Fibroblast of lung (primary cell): ENCODE results near the gene SLIT3. TPM values are rescaled to one million over a fixed set of nuclear protein-coding genes. Genes with fewer than 3 reads are reported as not detected.

Experiments
- DNase-seq, 2 donors: peaks; one replicate each; pipeline versions ENCODE4 v3.0.0 to v3.0.0-alpha.2; 2010; ENCODE audit warnings: low read depth in 2 of 2
- H2AFZ ChIP-seq: 2 replicates; pipeline ENCODE4 v1.5.1; 2012; ENCODE audit warnings: low read length, control low read depth, inconsistent platforms
- H3K27ac ChIP-seq: 2 replicates; pipeline ENCODE4 v1.5.1; 2011; ENCODE audit warnings: low read length, control low read depth; ENCODE audit not compliant: insufficient read depth
- H3K27me3 ChIP-seq: 2 replicates; pipeline ENCODE4 v1.5.1; 2011; ENCODE audit warnings: mild to moderate bottlenecking, low read length; ENCODE audit not compliant: control insufficient read depth, insufficient read depth
- H3K36me3 ChIP-seq: 2 replicates; pipeline ENCODE4 v1.5.1; 2011; ENCODE audit warnings: low read length; ENCODE audit not compliant: control insufficient read depth, insufficient read depth
- H3K4me1 ChIP-seq: 2 replicates; pipeline ENCODE4 v1.5.1; 2011; ENCODE audit warnings: low read length; ENCODE audit not compliant: control insufficient read depth, insufficient read depth; ENCODE audit errors: extremely low read depth
- H3K4me2 ChIP-seq: 2 replicates; pipeline ENCODE4 v1.5.1; 2011; ENCODE audit warnings: low read length, control low read depth; ENCODE audit not compliant: insufficient read depth; ENCODE audit errors: extremely low read depth
- H3K4me3 ChIP-seq, 4 experiments: fragments of 200-600 bp in 1 of 4; sonication (generic) in 1 of 4; replicated peaks in 1 of 4; 2 replicates each; pipeline ENCODE4 v1.5.1; 2011 to 2016; ENCODE audit warnings: low read length in 4 of 4, low read depth in 3 of 4, mild to moderate bottlenecking in 3 of 4, control low read depth in 2 of 4, inconsistent platforms in 1 of 4, mixed read lengths in 1 of 4; ENCODE audit not compliant: insufficient read depth in 1 of 4; ENCODE audit errors: control extremely low read depth in 1 of 4
- H3K79me2 ChIP-seq: 2 replicates; pipeline ENCODE4 v1.5.1; 2012; ENCODE audit warnings: mild to moderate bottlenecking, low read length, inconsistent platforms; ENCODE audit not compliant: control insufficient read depth, insufficient read depth
- H3K9ac ChIP-seq: 2 replicates; pipeline ENCODE4 v1.5.1; 2011; ENCODE audit warnings: mild to moderate bottlenecking, low read length, control low read depth; ENCODE audit not compliant: insufficient read depth
- H3K9me3 ChIP-seq: 2 replicates; pipeline ENCODE4 v1.5.1; 2012; ENCODE audit warnings: low read depth, low read length; ENCODE audit not compliant: control insufficient read depth, insufficient read depth
- H4K20me1 ChIP-seq: 2 replicates; pipeline ENCODE4 v1.5.1; 2011; ENCODE audit warnings: low read length; ENCODE audit not compliant: control insufficient read depth, insufficient read depth; ENCODE audit errors: extremely low read depth
- EZH2 ChIP-seq: IDR thresholded peaks from 2 replicates; pipeline ENCODE4 v1.5.1; 2012; ENCODE audit warnings: low read length, control low read depth, mild to moderate bottlenecking; ENCODE audit errors: missing control alignments
- polyA plus RNA-seq, 2 donors: library from polyadenylated mRNA; depleted of rRNA in 1 of 2; stranded (reverse) in 1 of 2; unstranded in 1 of 2; fragments of >200 nt; gene quantifications; 2 replicates each; pipeline ENCODE4 v1.2.1, GENCODE V29; 2011 to 2012; ENCODE audit warnings: missing spikeins in 1 of 2
- total RNA-seq: library from RNA; depleted of rRNA; stranded (reverse); fragments of >200 nt; gene quantifications from 2 replicates; pipeline ENCODE4 v1.2.1, GENCODE V29; 2014
- TF ChIP-seq, protein P1 (sequence below), 2 donors: IDR thresholded peaks in 1 of 2; conservative IDR thresholded peaks in 1 of 2; 1 replicate in 1 of 2; 2 replicates in 1 of 2; pipeline ENCODE4 v1.5.1; 2011 to 2012; ENCODE audit warnings: low read length in 2 of 2, control low read depth in 1 of 2, inconsistent platforms in 1 of 2, low read depth in 1 of 2, mild to moderate bottlenecking in 1 of 2

SLIT3 gene
- total and polyA plus RNA-seq, 2 donors (not counting 1 experiment from before 2014, with no cell fraction given): 1.6 to 4.6 TPM

DNA sequence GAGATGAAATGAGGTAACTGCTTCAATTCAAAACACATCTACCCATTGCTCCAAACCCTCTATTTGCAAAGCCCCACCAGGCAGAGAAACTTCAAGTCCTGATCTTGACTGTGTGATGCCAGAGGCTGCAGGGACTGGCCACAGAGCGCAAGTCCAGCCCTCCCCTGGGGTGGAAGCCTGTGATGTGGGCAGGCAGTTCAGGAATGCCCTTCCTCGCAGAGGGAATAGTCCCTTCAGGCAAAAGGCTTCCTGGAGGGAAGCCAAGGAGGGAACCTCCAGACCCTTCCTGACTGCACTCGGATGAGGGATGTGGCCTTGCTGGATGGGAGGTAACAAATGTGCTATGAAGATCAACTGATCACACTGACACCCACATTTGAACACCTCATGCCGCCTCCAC is 131.2 kb downstream of the SLIT3 start:
- Histone ChIP-seq H3K4me1 (no peaks in the 10 kb centered on the region), H3K27me3 (no peaks in the 10 kb centered on the region), H4K20me1 (no peaks in the 10 kb centered on the region), H3K9me3 (no peaks in the 10 kb centered on the region), H3K36me3 (no peaks in the 10 kb centered on the region), H3K27ac (no peak overlapping the region), H3K4me2 (no peak overlapping the region), H2AFZ (no peak overlapping the region), H3K9ac (no peak overlapping the region), H3K4me3 (no peak overlapping the region), H3K79me2 (no peaks in the 10 kb centered on the region)
- DNase-seq: no peak
- no peak for TF ChIP-seq EZH2
- TF ChIP-seq, protein P1, sequence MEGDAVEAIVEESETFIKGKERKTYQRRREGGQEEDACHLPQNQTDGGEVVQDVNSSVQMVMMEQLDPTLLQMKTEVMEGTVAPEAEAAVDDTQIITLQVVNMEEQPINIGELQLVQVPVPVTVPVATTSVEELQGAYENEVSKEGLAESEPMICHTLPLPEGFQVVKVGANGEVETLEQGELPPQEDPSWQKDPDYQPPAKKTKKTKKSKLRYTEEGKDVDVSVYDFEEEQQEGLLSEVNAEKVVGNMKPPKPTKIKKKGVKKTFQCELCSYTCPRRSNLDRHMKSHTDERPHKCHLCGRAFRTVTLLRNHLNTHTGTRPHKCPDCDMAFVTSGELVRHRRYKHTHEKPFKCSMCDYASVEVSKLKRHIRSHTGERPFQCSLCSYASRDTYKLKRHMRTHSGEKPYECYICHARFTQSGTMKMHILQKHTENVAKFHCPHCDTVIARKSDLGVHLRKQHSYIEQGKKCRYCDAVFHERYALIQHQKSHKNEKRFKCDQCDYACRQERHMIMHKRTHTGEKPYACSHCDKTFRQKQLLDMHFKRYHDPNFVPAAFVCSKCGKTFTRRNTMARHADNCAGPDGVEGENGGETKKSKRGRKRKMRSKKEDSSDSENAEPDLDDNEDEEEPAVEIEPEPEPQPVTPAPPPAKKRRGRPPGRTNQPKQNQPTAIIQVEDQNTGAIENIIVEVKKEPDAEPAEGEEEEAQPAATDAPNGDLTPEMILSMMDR (conservative IDR thresholded peaks at IDR 0.05 in 1 of 2, IDR thresholded peaks at IDR 0.05 in 1 of 2; ENCODE audit: low read depth in 1 of 2, low read length in 2 of 2): no peak

DNA sequence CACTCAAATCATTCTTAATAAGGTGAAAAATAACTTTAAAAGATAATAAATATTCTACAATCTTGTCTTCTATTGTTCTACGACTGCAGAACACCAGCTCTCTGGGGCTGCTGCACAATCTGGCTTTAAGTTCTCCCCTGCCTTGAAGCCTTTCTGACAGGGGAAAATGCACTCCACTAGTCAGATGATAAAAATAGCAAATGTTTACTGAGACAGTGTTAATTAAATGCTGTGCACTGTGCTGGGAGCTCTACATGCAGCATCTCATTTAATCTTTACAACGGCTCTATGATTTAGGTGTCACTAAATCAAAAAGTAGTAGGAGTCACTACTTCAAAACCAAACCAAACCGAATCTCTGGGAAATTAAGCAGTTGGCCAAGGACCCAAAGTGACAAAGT is 132.7 kb downstream of the SLIT3 start:
- no peak overlapping the region for H3K4me2 ChIP-seq
- no peaks in the 10 kb centered on the region for H3K27me3 ChIP-seq
- no peaks in the 10 kb centered on the region for H3K4me1 ChIP-seq
- no peak overlapping the region for H2AFZ ChIP-seq
- no peak overlapping the region for H3K4me3 ChIP-seq
- no peaks in the 10 kb centered on the region for H4K20me1 ChIP-seq
- H3K9me3 ChIP-seq: no peaks in the 10 kb centered on the region
- H3K79me2 ChIP-seq: no peaks in the 10 kb centered on the region
- no peak for DNase-seq
- no peak overlapping the region for H3K9ac ChIP-seq
- no peaks in the 10 kb centered on the region for H3K36me3 ChIP-seq
- no peak overlapping the region for H3K27ac ChIP-seq
- no peak for TF ChIP-seq EZH2
- TF ChIP-seq, protein P1 (conservative IDR thresholded peaks at IDR 0.05 in 1 of 2, IDR thresholded peaks at IDR 0.05 in 1 of 2; ENCODE audit: low read depth in 1 of 2, low read length in 2 of 2): no peak

DNA sequence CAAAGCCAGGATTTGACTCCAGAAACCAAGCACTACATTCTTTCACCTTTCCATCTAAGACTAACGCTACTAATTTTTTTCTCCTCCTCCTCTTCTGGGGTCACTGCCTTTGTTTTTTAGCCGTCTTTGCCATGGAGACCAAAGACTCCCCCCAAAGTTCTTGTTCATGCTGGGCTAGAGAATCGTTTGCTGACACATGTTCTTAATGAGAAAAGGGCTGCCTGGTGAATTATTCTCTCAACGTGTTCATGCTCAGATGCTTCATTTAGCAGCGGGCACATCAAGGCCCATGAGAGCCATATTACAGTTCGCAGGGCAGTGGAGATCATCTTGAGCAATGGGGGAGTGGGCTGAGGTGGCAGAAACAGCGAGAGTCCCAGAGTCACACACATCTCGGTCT is 134.9 kb downstream of the SLIT3 start:
- Histone ChIP-seq H3K4me3 (no peak overlapping the region), H3K9me3 (no peaks in the 10 kb centered on the region), H3K27me3 (no peaks in the 10 kb centered on the region), H3K79me2 (no peaks in the 10 kb centered on the region), H3K27ac (no peak overlapping the region), H3K4me2 (no peak overlapping the region), H2AFZ (no peak overlapping the region), H3K36me3 (no peaks in the 10 kb centered on the region), H4K20me1 (no peaks in the 10 kb centered on the region), H3K9ac (no peak overlapping the region), H3K4me1 (peaks cover 3% of the 10 kb centered on the region)
- no peak for DNase-seq
- TF ChIP-seq, protein P1 (conservative IDR thresholded peaks at IDR 0.05 in 1 of 2, IDR thresholded peaks at IDR 0.05 in 1 of 2; ENCODE audit: low read depth in 1 of 2, low read length in 2 of 2): no peak
- TF ChIP-seq EZH2: no peak
